ENCODE data around the gene SMARCD1. TPM values are rescaled to one million over a fixed set of nuclear protein-coding genes. Genes with fewer than 3 reads are reported as not detected.

The SMARCD1 gene
- total and polyA plus RNA-seq, 2 experiments from 2014 or later = 124 to 287 TPM

DNA sequence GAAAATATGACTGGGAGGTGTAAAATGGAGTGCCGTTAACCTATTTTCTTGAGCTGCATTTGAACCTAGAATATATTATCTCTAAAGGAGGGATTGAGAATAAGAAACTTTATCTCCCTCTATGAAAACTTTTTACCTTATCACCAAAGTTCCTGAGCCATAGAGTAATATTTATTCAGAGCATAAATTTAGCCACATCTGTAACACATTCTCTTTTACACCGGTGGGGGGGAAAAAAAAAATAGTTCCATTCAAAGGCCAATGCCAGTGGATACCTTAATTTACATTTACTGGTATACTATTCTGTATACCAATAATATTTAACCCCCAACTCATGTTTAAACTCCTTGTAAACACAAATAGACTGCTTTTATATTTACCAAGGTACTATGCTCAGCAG, 60.3 kb downstream of the SMARCD1 start:
- H3K27ac ChIP-seq (ENCODE audit: low read depth) = no peak overlapping the region
- no peaks in the 10 kb centered on the region for H3K9me3 Mint-ChIP-seq
- H3K4me1 Mint-ChIP-seq = no peaks in the 10 kb centered on the region

More for the DNA sequence above, 60.3 kb downstream of the SMARCD1 start:
- Histone ChIP-seq H3F3A (replicated peaks; ENCODE audit: low read depth) (no peaks in the 10 kb centered on the region), H3K79me2 (replicated peaks; ENCODE audit: insufficient read depth) (peaks cover 40% of the 10 kb centered on the region), H3K9me2 (ENCODE audit: insufficient read depth) (no peaks in the 10 kb centered on the region), H2AFZ (no peak overlapping the region), H3K4me2 (no peak overlapping the region), H3K27me3 (ENCODE audit: insufficient read depth) (no peaks in the 10 kb centered on the region), H4K20me1 (replicated peaks; ENCODE audit: insufficient read depth) (peaks cover 12% of the 10 kb centered on the region), H3K4me1 (ENCODE audit: insufficient read depth) (no peaks in the 10 kb centered on the region), H3K36me3 (ENCODE audit: insufficient read depth) (peaks cover 13% of the 10 kb centered on the region; the same call in 1 of the 2 replicates), H3K4me3 (no peak overlapping the region)
- ATAC-seq (no peak), DNase-seq (ENCODE audit: low spot score) (no peak)
- Mint-ChIP-seq H3K27me3 (ENCODE audit: insufficient read depth, low read depth, poor library complexity) (no peaks in the 10 kb centered on the region), H3K36me3 (ENCODE audit: low read depth) (peaks cover 25% of the 10 kb centered on the region; the same call in 2 of the 3 replicates), H3K27ac (no peak overlapping the region), H3K4me3 (no peak overlapping the region)
- TF ChIP-seq, protein P1, sequence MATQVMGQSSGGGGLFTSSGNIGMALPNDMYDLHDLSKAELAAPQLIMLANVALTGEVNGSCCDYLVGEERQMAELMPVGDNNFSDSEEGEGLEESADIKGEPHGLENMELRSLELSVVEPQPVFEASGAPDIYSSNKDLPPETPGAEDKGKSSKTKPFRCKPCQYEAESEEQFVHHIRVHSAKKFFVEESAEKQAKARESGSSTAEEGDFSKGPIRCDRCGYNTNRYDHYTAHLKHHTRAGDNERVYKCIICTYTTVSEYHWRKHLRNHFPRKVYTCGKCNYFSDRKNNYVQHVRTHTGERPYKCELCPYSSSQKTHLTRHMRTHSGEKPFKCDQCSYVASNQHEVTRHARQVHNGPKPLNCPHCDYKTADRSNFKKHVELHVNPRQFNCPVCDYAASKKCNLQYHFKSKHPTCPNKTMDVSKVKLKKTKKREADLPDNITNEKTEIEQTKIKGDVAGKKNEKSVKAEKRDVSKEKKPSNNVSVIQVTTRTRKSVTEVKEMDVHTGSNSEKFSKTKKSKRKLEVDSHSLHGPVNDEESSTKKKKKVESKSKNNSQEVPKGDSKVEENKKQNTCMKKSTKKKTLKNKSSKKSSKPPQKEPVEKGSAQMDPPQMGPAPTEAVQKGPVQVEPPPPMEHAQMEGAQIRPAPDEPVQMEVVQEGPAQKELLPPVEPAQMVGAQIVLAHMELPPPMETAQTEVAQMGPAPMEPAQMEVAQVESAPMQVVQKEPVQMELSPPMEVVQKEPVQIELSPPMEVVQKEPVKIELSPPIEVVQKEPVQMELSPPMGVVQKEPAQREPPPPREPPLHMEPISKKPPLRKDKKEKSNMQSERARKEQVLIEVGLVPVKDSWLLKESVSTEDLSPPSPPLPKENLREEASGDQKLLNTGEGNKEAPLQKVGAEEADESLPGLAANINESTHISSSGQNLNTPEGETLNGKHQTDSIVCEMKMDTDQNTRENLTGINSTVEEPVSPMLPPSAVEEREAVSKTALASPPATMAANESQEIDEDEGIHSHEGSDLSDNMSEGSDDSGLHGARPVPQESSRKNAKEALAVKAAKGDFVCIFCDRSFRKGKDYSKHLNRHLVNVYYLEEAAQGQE (IDR thresholded peaks at IDR 0.05; ENCODE audit: unreplicated experiment) = no peak
- no peak for TF ChIP-seq POLR2AphosphoS5 (IDR thresholded peaks at IDR 0.05; ENCODE audit: low read depth)
- TF ChIP-seq ZNF114 (CRISPR knock-in tag; IDR thresholded peaks at IDR 0.05) = no peak
- no peak for TF ChIP-seq JUNB (IDR thresholded peaks at IDR 0.05; ENCODE audit: unreplicated experiment)
- TF ChIP-seq, protein P2, sequence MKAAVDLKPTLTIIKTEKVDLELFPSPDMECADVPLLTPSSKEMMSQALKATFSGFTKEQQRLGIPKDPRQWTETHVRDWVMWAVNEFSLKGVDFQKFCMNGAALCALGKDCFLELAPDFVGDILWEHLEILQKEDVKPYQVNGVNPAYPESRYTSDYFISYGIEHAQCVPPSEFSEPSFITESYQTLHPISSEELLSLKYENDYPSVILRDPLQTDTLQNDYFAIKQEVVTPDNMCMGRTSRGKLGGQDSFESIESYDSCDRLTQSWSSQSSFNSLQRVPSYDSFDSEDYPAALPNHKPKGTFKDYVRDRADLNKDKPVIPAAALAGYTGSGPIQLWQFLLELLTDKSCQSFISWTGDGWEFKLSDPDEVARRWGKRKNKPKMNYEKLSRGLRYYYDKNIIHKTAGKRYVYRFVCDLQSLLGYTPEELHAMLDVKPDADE (IDR thresholded peaks at IDR 0.05) = no peak
- no peak for TF ChIP-seq STAT1 (IDR thresholded peaks at IDR 0.05; ENCODE audit: unreplicated experiment)
- TF ChIP-seq, protein P3, sequence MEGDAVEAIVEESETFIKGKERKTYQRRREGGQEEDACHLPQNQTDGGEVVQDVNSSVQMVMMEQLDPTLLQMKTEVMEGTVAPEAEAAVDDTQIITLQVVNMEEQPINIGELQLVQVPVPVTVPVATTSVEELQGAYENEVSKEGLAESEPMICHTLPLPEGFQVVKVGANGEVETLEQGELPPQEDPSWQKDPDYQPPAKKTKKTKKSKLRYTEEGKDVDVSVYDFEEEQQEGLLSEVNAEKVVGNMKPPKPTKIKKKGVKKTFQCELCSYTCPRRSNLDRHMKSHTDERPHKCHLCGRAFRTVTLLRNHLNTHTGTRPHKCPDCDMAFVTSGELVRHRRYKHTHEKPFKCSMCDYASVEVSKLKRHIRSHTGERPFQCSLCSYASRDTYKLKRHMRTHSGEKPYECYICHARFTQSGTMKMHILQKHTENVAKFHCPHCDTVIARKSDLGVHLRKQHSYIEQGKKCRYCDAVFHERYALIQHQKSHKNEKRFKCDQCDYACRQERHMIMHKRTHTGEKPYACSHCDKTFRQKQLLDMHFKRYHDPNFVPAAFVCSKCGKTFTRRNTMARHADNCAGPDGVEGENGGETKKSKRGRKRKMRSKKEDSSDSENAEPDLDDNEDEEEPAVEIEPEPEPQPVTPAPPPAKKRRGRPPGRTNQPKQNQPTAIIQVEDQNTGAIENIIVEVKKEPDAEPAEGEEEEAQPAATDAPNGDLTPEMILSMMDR (conservative IDR thresholded peaks at IDR 0.05; ENCODE audit: low read depth in 2 of 2) = no peak
- TF ChIP-seq NANOG (IDR thresholded peaks at IDR 0.05; ENCODE audit: borderline replicate concordance) = no peak
- TF ChIP-seq EZH2 (IDR thresholded peaks at IDR 0.05; ENCODE audit: low read depth, unreplicated experiment) = no peak
- TF ChIP-seq CREB1 (CRISPR knock-in tag; IDR thresholded peaks at IDR 0.05; ENCODE audit: low read depth) = no peak
- TF ChIP-seq, protein P4, sequence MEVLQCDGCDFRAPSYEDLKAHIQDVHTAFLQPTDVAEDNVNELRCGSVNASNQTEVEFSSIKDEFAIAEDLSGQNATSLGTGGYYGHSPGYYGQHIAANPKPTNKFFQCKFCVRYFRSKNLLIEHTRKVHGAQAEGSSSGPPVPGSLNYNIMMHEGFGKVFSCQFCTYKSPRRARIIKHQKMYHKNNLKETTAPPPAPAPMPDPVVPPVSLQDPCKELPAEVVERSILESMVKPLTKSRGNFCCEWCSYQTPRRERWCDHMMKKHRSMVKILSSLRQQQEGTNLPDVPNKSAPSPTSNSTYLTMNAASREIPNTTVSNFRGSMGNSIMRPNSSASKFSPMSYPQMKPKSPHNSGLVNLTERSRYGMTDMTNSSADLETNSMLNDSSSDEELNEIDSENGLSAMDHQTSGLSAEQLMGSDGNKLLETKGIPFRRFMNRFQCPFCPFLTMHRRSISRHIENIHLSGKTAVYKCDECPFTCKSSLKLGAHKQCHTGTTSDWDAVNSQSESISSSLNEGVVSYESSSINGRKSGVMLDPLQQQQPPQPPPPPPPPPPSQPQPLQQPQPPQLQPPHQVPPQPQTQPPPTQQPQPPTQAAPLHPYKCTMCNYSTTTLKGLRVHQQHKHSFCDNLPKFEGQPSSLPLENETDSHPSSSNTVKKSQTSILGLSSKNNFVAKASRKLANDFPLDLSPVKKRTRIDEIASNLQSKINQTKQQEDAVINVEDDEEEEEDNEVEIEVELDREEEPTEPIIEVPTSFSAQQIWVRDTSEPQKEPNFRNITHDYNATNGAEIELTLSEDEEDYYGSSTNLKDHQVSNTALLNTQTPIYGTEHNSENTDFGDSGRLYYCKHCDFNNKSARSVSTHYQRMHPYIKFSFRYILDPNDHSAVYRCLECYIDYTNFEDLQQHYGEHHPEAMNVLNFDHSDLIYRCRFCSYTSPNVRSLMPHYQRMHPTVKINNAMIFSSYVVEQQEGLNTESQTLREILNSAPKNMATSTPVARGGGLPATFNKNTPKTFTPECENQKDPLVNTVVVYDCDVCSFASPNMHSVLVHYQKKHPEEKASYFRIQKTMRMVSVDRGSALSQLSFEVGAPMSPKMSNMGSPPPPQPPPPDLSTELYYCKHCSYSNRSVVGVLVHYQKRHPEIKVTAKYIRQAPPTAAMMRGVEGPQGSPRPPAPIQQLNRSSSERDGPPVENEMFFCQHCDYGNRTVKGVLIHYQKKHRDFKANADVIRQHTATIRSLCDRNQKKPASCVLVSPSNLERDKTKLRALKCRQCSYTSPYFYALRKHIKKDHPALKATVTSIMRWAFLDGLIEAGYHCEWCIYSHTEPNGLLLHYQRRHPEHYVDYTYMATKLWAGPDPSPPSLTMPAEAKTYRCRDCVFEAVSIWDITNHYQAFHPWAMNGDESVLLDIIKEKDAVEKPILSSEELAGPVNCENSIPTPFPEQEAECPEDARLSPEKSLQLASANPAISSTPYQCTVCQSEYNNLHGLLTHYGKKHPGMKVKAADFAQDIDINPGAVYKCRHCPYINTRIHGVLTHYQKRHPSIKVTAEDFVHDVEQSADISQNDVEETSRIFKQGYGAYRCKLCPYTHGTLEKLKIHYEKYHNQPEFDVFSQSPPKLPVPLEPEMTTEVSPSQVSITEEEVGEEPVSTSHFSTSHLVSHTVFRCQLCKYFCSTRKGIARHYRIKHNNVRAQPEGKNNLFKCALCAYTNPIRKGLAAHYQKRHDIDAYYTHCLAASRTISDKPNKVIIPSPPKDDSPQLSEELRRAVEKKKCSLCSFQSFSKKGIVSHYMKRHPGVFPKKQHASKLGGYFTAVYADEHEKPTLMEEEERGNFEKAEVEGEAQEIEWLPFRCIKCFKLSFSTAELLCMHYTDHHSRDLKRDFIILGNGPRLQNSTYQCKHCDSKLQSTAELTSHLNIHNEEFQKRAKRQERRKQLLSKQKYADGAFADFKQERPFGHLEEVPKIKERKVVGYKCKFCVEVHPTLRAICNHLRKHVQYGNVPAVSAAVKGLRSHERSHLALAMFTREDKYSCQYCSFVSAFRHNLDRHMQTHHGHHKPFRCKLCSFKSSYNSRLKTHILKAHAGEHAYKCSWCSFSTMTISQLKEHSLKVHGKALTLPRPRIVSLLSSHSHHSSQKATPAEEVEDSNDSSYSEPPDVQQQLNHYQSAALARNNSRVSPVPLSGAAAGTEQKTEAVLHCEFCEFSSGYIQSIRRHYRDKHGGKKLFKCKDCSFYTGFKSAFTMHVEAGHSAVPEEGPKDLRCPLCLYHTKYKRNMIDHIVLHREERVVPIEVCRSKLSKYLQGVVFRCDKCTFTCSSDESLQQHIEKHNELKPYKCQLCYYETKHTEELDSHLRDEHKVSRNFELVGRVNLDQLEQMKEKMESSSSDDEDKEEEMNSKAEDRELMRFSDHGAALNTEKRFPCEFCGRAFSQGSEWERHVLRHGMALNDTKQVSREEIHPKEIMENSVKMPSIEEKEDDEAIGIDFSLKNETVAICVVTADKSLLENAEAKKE (CRISPR knock-in tag; IDR thresholded peaks at IDR 0.05) = no peak
- TF ChIP-seq EZH2phosphoT487 (IDR thresholded peaks at IDR 0.05; ENCODE audit: unreplicated experiment) = no peak
- TF ChIP-seq ZNF331 (CRISPR knock-in tag; IDR thresholded peaks at IDR 0.05; ENCODE audit: low read depth) = no peak
